CD4-positive, alpha-beta T cell treated with Interleukin-17A for 1 hour (primary cell): ENCODE data around the gene NAPG.
A peak's percentile ranks its signal among the peaks of the same experiment; 100 is the strongest.
"Not testable (repeated sequence)": the region's sequence is repeated elsewhere in the genome, so short reads cannot be mapped to it uniquely, and the experiment has no call there.

ENCODE experiments used
- DNase-seq: peaks from one replicate; pipeline ENCODE4 v3.0.0-alpha.2; 2020

Gene NAPG

DNA sequence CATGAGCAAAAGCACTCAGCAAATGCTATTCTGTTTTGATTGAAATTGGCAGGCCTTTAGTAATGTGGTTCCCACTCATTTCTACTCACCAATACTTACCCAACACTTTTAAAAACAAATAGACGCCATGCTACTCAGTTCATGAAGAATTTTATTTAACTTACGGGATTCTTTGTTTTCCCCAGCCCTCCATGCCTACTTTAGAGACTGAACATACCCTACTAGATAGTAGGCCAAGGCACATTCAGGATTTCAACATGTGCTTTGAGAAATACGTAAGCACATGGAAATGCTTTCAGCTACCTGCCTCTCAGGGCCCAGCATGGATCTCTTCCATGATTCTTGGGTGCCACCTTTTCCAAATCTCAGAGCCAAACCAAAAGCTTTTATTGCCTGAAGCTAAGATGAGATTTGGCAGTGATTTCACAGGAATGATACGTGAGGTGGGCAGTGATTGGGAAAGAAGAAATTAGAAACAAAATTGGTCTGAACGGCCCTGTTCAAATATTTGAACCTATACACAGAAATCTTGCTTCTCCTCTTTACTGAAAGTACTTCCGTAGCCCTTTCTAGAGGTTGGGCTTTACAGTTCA, 31.4 kb downstream of the NAPG start:
- no peak for DNase-seq

- DNase-seq, result no peak
These were observed 32.6 kb downstream of the NAPG start for GRCh38 chr18:10558243-10558966.

- DNase-seq, result no peak
These were observed 33.1 kb downstream of the NAPG start for GRCh38 chr18:10558967-10559298.

DNA sequence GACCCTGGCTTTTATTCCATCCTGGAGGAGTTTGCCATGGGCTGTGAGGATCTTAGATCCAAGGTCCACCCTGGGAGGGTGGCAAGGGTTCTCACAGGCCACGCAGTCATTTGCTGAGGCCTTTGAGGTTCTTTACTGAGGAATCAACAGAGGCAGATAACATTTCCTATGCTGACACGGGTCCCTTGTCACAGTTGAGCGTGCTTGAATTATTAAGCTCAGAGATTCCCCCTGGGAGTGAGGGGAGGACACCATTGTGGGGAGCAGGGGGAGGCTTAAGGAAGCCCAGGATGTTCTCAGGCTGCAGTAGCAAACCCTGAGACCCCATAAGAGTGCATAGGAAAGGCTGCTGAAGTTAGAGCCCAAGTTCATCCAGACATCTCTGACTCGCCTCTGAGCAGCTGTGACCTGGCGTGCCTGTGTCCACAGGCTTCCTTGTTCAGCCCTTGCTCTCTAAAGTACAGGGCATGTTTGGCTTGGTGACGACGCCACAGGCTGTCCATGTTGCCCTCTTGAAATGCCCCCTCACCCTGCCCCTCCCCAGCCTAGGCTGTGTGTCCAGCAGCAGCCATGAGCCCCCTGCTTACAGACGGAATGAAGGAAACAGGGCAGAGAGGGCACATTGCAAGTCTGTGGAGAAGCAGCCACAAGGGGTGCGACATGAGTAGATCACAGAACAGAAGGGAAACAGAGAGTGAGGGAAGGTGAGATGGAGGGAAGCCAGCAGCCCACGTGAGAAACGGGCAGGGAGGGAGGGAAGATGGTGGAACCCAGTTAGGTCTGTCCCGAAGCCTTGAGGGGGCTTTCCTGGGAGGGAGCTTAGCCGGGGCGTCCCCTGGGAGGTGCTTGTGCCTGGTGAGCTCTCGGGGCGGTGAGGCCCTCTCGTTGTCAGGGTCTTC, 34.0 kb downstream of the NAPG start:
- DNase-seq, result no peak

- DNase-seq, result peak; percentile 55
These were observed 34.7 kb downstream of the NAPG start for GRCh38 chr18:10560452-10561045.

GRCh38 chr18:10562773-10563160, 36.9 kb downstream of the NAPG start:
- DNase-seq, result no peak

DNA sequence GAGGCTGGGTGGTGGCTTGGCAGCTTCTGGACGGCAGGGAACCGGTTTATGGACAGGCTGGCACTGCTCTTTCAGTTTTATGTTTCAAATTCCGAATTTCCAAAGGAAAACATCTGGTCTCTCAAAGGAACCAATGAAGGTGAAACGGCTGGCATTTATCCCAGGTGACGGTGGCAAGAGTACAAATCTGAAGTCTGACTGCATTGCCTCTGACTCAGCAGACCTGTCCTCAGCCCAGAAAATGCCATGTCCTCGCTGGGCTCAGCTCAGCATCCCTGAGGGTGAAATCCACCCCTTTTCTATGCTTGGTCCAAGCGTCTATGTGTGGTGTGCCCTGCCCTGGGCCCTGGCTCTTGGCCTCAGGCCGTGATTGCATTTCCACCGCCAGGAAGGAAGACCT, 38.1 kb downstream of the NAPG start:
- DNase-seq, result no peak

DNA sequence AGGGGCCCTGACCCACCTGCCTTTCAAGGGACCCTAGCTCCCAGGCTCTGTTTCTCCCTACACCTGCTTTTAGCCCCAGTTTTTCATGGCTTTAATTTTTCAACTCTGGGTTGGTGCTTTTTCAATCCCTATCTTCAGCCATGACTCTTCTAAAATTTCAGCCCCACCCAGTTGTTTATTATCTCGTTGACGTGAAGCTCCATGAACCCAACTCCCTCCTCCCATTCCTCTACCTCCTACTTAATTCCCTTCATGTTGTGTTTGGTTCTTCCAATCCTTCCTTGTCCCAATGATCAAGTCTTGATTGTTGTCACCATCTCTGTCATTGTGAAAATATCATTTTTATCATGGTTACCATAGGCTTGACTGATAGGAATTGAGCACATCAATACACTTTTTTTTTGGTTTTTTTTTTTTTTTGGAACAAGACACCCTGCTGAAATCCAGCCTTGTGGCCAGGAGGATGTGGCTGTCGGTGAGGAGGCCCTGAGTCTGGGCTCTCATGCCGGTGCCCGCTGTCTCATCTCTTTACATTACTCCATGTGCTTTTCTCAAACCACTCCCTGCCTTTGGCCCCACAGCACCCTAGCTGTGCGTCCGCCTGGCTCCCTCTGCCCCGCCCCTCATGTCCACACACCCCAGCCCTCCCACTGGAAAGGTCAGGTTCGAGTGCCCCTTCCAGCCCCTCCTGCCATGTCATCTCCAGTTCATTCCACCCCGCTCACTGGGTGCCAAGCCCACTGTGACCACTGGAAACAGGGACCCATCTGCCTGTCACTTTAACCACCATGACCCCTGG, 39.3 kb downstream of the NAPG start:
- DNase-seq, result no peak

DNA sequence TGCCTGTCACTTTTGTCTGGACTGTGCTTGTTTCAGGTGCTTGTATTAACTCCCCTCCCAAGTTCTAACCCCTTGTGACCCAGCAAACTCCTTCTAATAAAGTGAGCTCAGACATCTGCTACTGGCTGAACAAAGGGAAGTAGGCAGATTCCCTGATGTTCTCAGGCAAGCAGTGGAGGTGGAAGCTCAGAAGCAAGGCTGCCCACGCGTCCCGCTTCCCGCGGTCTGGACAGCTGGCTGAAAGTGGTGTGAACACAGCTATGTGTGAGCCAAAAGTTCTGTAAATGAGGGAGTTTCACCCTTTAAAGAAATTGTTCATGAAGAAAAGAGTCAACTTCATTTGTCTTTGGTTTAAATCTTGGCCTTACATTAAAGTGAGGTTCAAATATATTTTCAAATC, 40.0 kb downstream of the NAPG start:
- no peak for DNase-seq

- DNase-seq, result no peak
These were observed 40.6 kb downstream of the NAPG start for GRCh38 chr18:10566390-10566789.

- DNase-seq, result not testable (repeated sequence)
These were observed 44.1 kb downstream of the NAPG start for GRCh38 chr18:10569941-10570340.

DNA sequence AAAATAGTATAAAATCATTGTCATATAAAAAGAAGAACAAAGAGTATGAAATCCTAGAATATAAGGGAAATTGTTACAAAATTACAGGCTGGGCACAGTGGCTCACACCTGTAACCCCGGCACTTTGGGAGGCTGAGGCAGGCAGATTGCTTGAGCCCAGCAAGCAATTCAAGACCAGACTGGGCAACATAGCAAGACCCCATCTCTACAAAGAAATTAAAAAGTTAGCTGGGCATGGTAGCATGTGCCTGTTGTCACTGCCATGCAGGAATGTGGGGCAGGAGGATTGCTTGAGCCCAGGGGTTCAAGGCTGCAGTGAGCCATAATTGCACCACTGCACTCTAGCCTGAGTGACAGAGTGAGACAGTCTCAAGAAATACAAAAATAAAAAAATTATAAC, 44.8 kb downstream of the NAPG start:
- DNase-seq, result no peak

DNA sequence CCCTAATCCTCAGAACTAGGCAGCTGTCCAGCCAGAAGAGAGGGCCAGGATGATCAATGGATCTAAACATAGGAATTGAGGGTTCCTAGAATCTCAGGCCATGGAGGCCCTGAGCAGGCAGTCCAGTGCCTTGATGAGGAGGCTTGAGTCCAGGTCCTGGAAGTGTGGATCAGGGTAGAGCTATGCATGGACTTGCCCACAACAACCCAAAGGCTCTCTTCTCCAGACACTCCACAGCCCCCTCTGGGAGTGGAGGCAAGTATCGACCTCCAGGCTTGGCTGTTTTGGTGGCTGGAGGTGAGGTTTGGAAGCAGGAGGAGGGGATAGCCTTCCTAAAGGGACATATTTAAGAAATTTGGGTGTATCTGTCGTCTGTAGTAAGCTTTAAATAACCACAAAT, 45.7 kb downstream of the NAPG start:
- no peak for DNase-seq

DNA sequence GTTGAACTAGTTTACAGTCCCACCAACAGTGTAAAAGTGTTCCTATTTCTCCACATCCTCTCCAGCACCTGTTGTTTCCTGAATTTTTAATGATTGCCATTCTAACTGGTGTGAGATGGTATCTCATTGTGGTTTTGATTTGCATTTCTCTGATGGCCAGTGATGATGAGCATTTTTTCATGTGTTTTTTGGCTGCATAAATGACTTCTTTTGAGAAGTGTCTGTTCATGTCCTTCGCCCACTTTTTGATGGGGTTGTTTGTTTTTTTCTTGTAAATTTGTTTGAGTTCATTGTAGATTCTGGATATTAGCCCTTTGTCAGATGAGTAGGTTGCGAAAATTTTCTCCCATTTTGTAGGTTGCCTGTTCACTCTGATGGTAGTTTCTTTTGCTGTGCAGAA, 47.4 kb downstream of the NAPG start:
- DNase-seq, result not testable (repeated sequence)

GRCh38 chr18:10574412-10574811, 48.6 kb downstream of the NAPG start:
- not testable (repeated sequence) for DNase-seq

DNA sequence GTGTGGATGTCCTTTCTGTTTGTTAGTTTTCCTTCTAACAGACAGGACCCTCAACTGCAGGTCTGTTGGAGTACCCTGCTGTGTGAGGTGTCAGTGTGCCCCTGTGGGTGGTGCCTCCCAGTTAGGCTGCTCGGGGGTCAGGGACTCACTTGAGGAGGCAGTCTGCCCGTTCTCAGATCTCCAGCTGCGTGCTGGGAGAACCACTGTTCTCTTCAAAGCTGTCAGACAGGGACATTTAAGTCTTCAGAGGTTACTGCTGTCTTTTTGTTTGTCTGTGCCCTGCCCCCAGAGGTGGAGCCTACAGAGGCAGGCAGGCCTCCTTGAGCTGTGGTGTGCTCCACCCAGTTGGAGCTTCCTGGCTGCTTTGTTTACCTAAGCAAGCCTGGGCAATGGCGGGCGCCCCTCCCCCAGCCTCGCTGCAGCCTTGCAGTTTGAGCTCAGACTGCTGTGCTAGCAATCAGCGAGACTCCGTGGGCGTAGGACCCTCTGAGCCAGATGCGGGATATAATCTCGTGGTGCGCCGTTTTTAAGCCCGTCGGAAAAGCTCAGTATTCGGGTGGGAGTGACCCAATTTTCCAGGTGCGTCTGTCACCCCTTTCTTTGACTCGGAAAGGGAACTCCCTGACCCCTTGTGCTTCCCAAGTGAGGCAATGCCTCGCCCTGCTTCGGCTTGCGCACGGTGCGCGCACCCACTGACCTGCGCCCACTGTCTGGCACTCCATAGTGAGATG, 52.2 kb downstream of the NAPG start:
- not testable (repeated sequence) for DNase-seq

DNA sequence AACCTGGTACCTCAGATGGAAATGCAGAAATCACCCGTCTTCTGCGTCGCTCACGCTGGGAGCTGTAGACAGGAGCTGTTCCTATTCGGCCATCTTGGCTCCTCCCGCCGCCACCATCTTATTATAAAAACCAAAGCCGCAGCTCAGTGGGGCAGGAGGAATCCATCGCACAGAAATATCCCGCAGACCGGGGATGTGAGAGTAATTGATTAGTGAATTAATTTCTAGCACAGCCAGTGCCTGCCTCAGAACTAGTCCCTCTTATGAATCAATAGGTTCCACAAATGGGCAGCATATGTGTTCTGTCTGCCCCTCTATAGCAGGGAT, 52.7 kb downstream of the NAPG start:
- DNase-seq, result not testable (repeated sequence)

DNA sequence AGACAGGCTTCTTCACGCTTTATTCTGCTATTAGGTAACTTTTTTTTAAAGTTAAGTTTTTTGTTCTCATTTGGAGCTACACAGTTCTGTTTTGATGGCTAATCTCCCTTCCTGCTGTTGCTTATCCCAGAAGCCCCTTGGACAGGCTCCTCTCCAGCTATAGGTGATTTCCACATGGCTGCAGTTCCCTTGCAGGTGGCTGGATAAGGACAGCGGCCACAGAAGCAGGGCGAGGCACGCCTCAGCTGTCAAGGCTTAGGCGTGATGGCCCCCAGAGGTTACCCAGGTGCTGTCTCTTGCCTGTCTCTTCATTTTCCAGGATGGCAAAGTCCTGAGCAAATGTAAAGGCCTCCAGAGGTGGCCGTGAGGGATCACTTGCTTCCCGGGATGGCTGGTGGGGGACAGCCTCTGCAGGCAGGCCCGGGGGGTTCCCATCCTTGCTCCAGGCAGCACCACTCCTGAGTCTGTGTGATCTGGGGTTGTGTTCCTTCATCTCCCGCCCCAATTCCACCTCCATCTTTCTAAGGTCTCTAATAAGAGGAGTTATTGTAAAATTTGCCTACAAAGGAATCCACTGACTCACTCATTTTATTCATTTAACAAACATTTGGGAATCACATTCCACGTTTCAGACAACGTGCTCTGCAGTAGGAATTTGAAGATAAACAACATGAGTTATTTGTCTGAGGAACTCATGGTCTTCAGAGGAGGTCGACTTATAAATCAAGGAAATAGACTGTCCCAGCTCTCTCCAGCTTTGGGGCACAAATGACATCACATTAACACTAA, 53.4 kb downstream of the NAPG start:
- DNase-seq, result no peak

- DNase-seq, result no peak
These were observed 54.4 kb downstream of the NAPG start for GRCh38 chr18:10580215-10580614.

- DNase-seq, result no peak
These were observed 59.4 kb downstream of the NAPG start for GRCh38 chr18:10585260-10585659.

GRCh38 chr18:10588975-10589374, 63.1 kb downstream of the NAPG start:
- no peak for DNase-seq
